Fibroblast of skin of scalp (primary cell): ENCODE results near the gene ENDOU. TPM values are rescaled to one million over a fixed set of nuclear protein-coding genes. Genes with fewer than 3 reads are reported as not detected.

Source experiments
- DNase-seq: peaks from one replicate; pipeline ENCODE4 v3.0.0-alpha.2; 2013
- polyA plus RNA-seq, 2 experiments: library from polyadenylated mRNA; unstranded; fragments of 120-200 nt; gene quantifications; one replicate each; pipeline ENCODE4 v1.2.1, GENCODE V29; 2013; ENCODE audit not compliant: insufficient read length in 2 of 2

Gene ENDOU
- polyA plus RNA-seq (2013, experiment 1 of 2; ENCODE audit: insufficient read length) = 0.05 TPM
- 0.22 TPM for polyA plus RNA-seq (2013, experiment 2 of 2; ENCODE audit: insufficient read length)

GRCh38 chr12:47725091-47725772, at the start of gene ENDOU:
Gene ENDOU (minus strand): TSS chr12:47725490. CDS start chr12:47725413, 77 bp downstream.
- DNase-seq = no peak

- no peak for DNase-seq
These were observed 49.4 kb upstream of the ENDOU start for GRCh38 chr12:47774663-47775062.

- no peak for DNase-seq
These were observed 48.7 kb upstream of the ENDOU start for GRCh38 chr12:47773858-47774580.

GRCh38 chr12:47773062-47773857, 48.0 kb upstream of the ENDOU start, which contains the start of gene SLC48A1:
Gene SLC48A1 (plus strand): TSS chr12:47773238. CDS start chr12:47773305, 67 bp downstream.
- DNase-seq = peak; percentile 63

- no peak for DNase-seq
These were observed 47.4 kb upstream of the ENDOU start for GRCh38 chr12:47772738-47773061.

GRCh38 chr12:47772094-47772660, 46.9 kb upstream of the ENDOU start:
- DNase-seq = no peak

GRCh38 chr12:47771304-47771703, 46.0 kb upstream of the ENDOU start:
- DNase-seq = no peak

GRCh38 chr12:47770086-47770726, 44.9 kb upstream of the ENDOU start:
- no peak for DNase-seq

- DNase-seq = no peak
These were observed 44.2 kb upstream of the ENDOU start for GRCh38 chr12:47769234-47770085.

- DNase-seq = peak; percentile 58
These were observed 43.1 kb upstream of the ENDOU start for GRCh38 chr12:47768323-47768811.

- DNase-seq = no peak
These were observed 42.0 kb upstream of the ENDOU start for GRCh38 chr12:47767216-47767724.

- DNase-seq = no peak
These were observed 41.4 kb upstream of the ENDOU start for GRCh38 chr12:47766502-47767215.

- DNase-seq = no peak
These were observed 38.4 kb upstream of the ENDOU start for GRCh38 chr12:47763481-47764346.

GRCh38 chr12:47762850-47763465, 37.7 kb upstream of the ENDOU start:
- DNase-seq = no peak

GRCh38 chr12:47758834-47759690, 33.8 kb upstream of the ENDOU start, which contains the start of gene RAPGEF3:
Gene RAPGEF3 (minus strand): TSS chr12:47758880. CDS start chr12:47758556, 324 bp downstream.
- DNase-seq = peak; percentile 85

GRCh38 chr12:47758584-47758833, 33.2 kb upstream of the ENDOU start:
- DNase-seq = no peak

GRCh38 chr12:47757840-47758583, 32.7 kb upstream of the ENDOU start:
- DNase-seq = no peak
